Gastroesophageal sphincter (tissue), 4 donors: ENCODE results near the gene SNX18. TPM values are rescaled to one million over a fixed set of nuclear protein-coding genes. Genes with fewer than 3 reads are reported as not detected.

Experiments
- ATAC-seq: fragments of 150-250 bp; one replicate; pipeline ENCODE4 v1.9.1; 2016; ENCODE audit warnings: mild to moderate bottlenecking, moderate library complexity
- H3K27ac ChIP-seq, 4 donors: fragments of 200-600 bp; sonication (generic) in 3 of 4; 1 replicate in 3 of 4; 2 replicates in 1 of 4; pipeline ENCODE4 v1.5.1; 2016 to 2019
- H3K27me3 ChIP-seq: fragments of 200-600 bp; sonication (generic); one replicate; pipeline ENCODE4 v1.5.1; 2019
- H3K36me3 ChIP-seq, 2 donors: fragments of 200-600 bp; sonication (generic); one replicate each; pipeline ENCODE4 v1.5.1; 2019; ENCODE audit warnings: control low read depth in 1 of 2
- H3K4me1 ChIP-seq, 3 donors: fragments of 200-600 bp; sonication (generic); 1 replicate in 2 of 3; 2 replicates in 1 of 3; pipeline ENCODE4 v1.5.1; 2016 to 2019; ENCODE audit warnings: control low read depth in 2 of 3
- H3K4me3 ChIP-seq, 2 donors: fragments of 200-600 bp; sonication (generic); one replicate each; pipeline ENCODE4 v1.5.1; 2019; ENCODE audit warnings: mild to moderate bottlenecking in 1 of 2, moderate library complexity in 1 of 2
- H3K9me3 ChIP-seq, 3 donors: fragments of 200-600 bp; sonication (generic); one replicate each; pipeline ENCODE4 v1.5.1; 2017 to 2019; ENCODE audit warnings: control low read depth in 2 of 3
- EP300 ChIP-seq: sonication (generic); formaldehyde crosslinking; IDR thresholded peaks from one replicate; pipeline ENCODE4 v1.6.1; 2017; ENCODE audit warnings: antibody characterized with exemption, mild to moderate bottlenecking
- POLR2A ChIP-seq, 2 donors: fragments of 450-650 bp; IDR thresholded peaks; one replicate each; pipeline ENCODE4 v1.6.1; 2017; ENCODE audit warnings: antibody characterized with exemption in 2 of 2, mild to moderate bottlenecking in 2 of 2, moderate library complexity in 1 of 2
- POLR2AphosphoS5 ChIP-seq: sonication (generic); formaldehyde crosslinking; IDR thresholded peaks from one replicate; pipeline ENCODE4 v1.6.1; 2017; ENCODE audit warnings: antibody characterized with exemption
- WGBS, 2 donors: methylation state at CpG; one replicate each; pipeline ENCODE4 v1.1.5; 2018; ENCODE audit warnings: low coverage in 1 of 2; 5-methylcytosine and 5-hydroxymethylcytosine counted together
- total RNA-seq, 4 donors: library from RNA; depleted of rRNA; stranded (reverse); fragments of >200 nt; gene quantifications; one replicate each; pipeline ENCODE4 v1.1.0, GENCODE V29; 2016
- TF ChIP-seq, protein P1 (sequence below), 4 experiments: fragments of 200-600 bp in 2 of 4; fragments of 450-650 bp in 2 of 4; sonication (generic) in 1 of 4; IDR thresholded peaks; one replicate each; pipeline ENCODE4 v1.5.1; 2017 to 2019; ENCODE audit warnings: antibody characterized with exemption in 4 of 4, mild to moderate bottlenecking in 2 of 4, moderate library complexity in 2 of 4

The SNX18 gene
- total RNA-seq, 4 donors from 2014 or later = 34.9 to 65.7 (median 49.2) TPM

DNA sequence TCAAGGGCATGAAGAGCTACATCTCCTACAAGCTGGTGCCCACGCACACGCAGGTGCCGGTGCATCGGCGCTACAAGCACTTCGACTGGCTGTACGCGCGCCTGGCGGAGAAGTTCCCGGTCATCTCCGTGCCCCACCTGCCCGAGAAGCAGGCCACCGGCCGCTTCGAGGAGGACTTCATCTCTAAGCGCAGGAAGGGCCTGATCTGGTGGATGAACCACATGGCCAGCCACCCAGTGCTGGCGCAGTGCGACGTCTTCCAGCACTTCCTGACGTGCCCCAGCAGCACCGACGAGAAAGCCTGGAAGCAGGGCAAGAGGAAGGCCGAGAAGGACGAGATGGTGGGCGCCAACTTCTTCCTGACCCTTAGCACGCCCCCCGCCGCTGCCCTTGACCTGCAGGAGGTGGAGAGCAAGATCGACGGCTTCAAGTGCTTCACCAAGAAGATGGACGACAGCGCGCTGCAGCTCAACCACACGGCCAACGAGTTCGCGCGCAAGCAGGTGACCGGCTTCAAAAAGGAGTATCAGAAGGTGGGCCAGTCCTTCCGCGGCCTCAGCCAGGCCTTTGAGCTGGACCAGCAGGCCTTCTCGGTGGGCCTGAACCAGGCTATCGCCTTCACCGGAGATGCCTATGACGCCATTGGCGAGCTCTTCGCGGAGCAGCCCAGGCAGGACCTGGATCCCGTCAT is 1.4 kb downstream of the SNX18 start:
- no peak for ATAC-seq
- H3K27me3 ChIP-seq = no peaks in the 10 kb centered on the region
- H3K27ac ChIP-seq = peak overlapping the region in 3 of 4 donors; percentile 97 to 98 (median 97)
- H3K4me3 ChIP-seq = peak overlapping the region; percentile 91 to 100
- H3K4me1 ChIP-seq = peaks cover 4 to 65% (median 20%) of the 10 kb centered on the region in 3 donors
- whole genome bisulfite sequencing, 2 donors = 64 to 100% methylated on average over 1 to 10 of the region's 50 CpGs
- TF ChIP-seq, protein P1, sequence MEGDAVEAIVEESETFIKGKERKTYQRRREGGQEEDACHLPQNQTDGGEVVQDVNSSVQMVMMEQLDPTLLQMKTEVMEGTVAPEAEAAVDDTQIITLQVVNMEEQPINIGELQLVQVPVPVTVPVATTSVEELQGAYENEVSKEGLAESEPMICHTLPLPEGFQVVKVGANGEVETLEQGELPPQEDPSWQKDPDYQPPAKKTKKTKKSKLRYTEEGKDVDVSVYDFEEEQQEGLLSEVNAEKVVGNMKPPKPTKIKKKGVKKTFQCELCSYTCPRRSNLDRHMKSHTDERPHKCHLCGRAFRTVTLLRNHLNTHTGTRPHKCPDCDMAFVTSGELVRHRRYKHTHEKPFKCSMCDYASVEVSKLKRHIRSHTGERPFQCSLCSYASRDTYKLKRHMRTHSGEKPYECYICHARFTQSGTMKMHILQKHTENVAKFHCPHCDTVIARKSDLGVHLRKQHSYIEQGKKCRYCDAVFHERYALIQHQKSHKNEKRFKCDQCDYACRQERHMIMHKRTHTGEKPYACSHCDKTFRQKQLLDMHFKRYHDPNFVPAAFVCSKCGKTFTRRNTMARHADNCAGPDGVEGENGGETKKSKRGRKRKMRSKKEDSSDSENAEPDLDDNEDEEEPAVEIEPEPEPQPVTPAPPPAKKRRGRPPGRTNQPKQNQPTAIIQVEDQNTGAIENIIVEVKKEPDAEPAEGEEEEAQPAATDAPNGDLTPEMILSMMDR (IDR thresholded peaks at IDR 0.05) = no peak
- TF ChIP-seq POLR2AphosphoS5 = no peak
- TF ChIP-seq EP300 = no peak
- TF ChIP-seq POLR2A (IDR thresholded peaks at IDR 0.05) = no peak
- peaks cover 0 to 3% of the 10 kb centered on the region in 2 donors for H3K36me3 ChIP-seq
- H3K9me3 ChIP-seq = no peaks in the 10 kb centered on the region

- no peak for ATAC-seq
- Histone ChIP-seq H3K36me3 (peaks cover 0 to 3% of the 10 kb centered on the region in 2 donors), H3K4me3 (peak overlapping the region; percentile 91 to 100), H3K4me1 (peaks cover 7 to 70% (median 22%) of the 10 kb centered on the region in 3 donors), H3K27ac (peak overlapping the region in 3 of 4 donors; percentile 97 to 98 (median 97)), H3K9me3 (no peaks in the 10 kb centered on the region), H3K27me3 (no peaks in the 10 kb centered on the region)
- 32 to 57% methylated on average over 3 to 4 of the region's 10 CpGs for WGBS, 2 donors
- TF ChIP-seq POLR2A (IDR thresholded peaks at IDR 0.05) (no peak), POLR2AphosphoS5 (no peak), EP300 (no peak)
- TF ChIP-seq, protein P1 (IDR thresholded peaks at IDR 0.05) = no peak
Observed at GRCh38 chr5:54519509-54519876, 1.9 kb downstream of the SNX18 start.

- H3K4me1 ChIP-seq = peaks cover 7 to 80% (median 25%) of the 10 kb centered on the region in 3 donors
- no peaks in the 10 kb centered on the region for H3K9me3 ChIP-seq
- H3K27ac ChIP-seq = peak overlapping the region; percentile 12 to 98 (median 97)
- peak overlapping the region; percentile 91 to 100 for H3K4me3 ChIP-seq
- TF ChIP-seq, protein P1 (IDR thresholded peaks at IDR 0.05) = no peak
- TF ChIP-seq EP300 (no peak), POLR2AphosphoS5 (no peak), POLR2A (IDR thresholded peaks at IDR 0.05) (no peak)
- no peak for ATAC-seq
- H3K27me3 ChIP-seq = no peaks in the 10 kb centered on the region
- 4 to 48% methylated on average over 4 to 6 of the region's 7 CpGs for WGBS, 2 donors
- peaks cover 0 to 3% of the 10 kb centered on the region in 2 donors for H3K36me3 ChIP-seq
Observed at GRCh38 chr5:54520438-54520846, 2.9 kb downstream of the SNX18 start.

DNA sequence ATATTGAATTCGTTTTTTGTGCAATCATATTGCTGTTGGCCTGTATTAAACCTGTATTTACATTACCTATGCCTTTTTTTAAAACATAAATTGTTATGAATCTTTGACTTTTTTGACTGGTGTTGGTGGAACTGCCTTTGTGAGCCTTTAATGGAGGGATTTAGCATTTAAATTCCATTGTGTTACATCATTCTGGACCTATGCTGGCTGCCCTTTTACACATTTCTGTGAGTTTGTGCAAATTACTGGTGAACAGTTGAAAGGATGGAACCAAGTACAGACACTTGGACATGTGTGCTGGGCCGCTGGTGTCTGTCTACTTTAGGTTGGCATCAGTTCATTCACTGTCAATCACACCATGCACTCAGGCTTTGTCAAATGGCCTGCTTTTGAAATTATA is 3.4 kb downstream of the SNX18 start:
- ATAC-seq = no peak
- H3K9me3 ChIP-seq = no peaks in the 10 kb centered on the region
- no peak for TF ChIP-seq POLR2A (IDR thresholded peaks at IDR 0.05)
- TF ChIP-seq, protein P1 (IDR thresholded peaks at IDR 0.05) = no peak
- no peak for TF ChIP-seq POLR2AphosphoS5
- no peak for TF ChIP-seq EP300
- peak overlapping the region in 3 of 4 donors; percentile 97 to 98 (median 97) for H3K27ac ChIP-seq
- H3K4me1 ChIP-seq = peaks cover 7 to 83% (median 25%) of the 10 kb centered on the region in 3 donors
- peak overlapping the region; percentile 91 to 100 for H3K4me3 ChIP-seq
- 47 to 59% methylated on average over 2 of the region's 2 CpGs for WGBS, 2 donors
- no peaks in the 10 kb centered on the region for H3K27me3 ChIP-seq
- peaks cover 0 to 3% of the 10 kb centered on the region in 2 donors for H3K36me3 ChIP-seq
